RWPE2 (cell line): Measurements from ENCODE around the gene PAIP1.

Source experiments
- ATAC-seq: fragments of 200-7000 bp; cut with Tn5 transposase; 3 replicates; pipeline ENCODE4 v1.9.1; 2021; ENCODE audit warnings: low read depth
- DNase-seq: peaks from one replicate; pipeline ENCODE4 v3.0.0-alpha.2; 2020; ENCODE audit warnings: low spot score
- H3K27ac ChIP-seq: fragments of 450-650 bp; 2 replicates; pipeline ENCODE4 v1.5.1; 2017; ENCODE audit warnings: mild to moderate bottlenecking; ENCODE audit not compliant: poor library complexity, severe bottlenecking
- H3K27me3 ChIP-seq: fragments of 250-450 bp; sonication (Bioruptor Pico); 2 replicates; pipeline ENCODE4 v1.5.1; 2021; ENCODE audit warnings: mild to moderate bottlenecking, moderate library complexity; ENCODE audit not compliant: insufficient read depth, poor library complexity, severe bottlenecking
- H3K36me3 ChIP-seq: fragments of 250-450 bp; sonication (Bioruptor Pico); 2 replicates; pipeline ENCODE4 v1.5.1; 2020; ENCODE audit warnings: low read depth, mild to moderate bottlenecking, moderate library complexity
- H3K4me1 ChIP-seq: fragments of 250-450 bp; sonication (Bioruptor Pico); 2 replicates; pipeline ENCODE4 v1.5.1; 2021; ENCODE audit warnings: mild to moderate bottlenecking, moderate library complexity; ENCODE audit not compliant: insufficient read depth, poor library complexity, severe bottlenecking
- H3K4me3 ChIP-seq: fragments of 250-450 bp; sonication (Bioruptor Pico); 2 replicates; pipeline ENCODE4 v1.5.1; 2021; ENCODE audit warnings: mild to moderate bottlenecking, moderate library complexity; ENCODE audit not compliant: severe bottlenecking
- H3K9me3 ChIP-seq: fragments of 250-450 bp; sonication (Bioruptor Pico); 2 replicates; pipeline ENCODE4 v1.5.1; 2021; ENCODE audit warnings: mild to moderate bottlenecking, moderate library complexity; ENCODE audit not compliant: severe bottlenecking
- TF ChIP-seq, protein P1 (sequence below): fragments of 450-650 bp; IDR thresholded peaks from one replicate; pipeline ENCODE4 v1.5.1; 2017; ENCODE audit warnings: mild to moderate bottlenecking, moderate library complexity; ENCODE audit not compliant: poor library complexity, severe bottlenecking

Gene PAIP1

GRCh38 chr5:43589310-43589709 lies 32.4 kb upstream of the PAIP1 start:
- H3K27ac ChIP-seq: no peak overlapping the region
- TF ChIP-seq, protein P1, sequence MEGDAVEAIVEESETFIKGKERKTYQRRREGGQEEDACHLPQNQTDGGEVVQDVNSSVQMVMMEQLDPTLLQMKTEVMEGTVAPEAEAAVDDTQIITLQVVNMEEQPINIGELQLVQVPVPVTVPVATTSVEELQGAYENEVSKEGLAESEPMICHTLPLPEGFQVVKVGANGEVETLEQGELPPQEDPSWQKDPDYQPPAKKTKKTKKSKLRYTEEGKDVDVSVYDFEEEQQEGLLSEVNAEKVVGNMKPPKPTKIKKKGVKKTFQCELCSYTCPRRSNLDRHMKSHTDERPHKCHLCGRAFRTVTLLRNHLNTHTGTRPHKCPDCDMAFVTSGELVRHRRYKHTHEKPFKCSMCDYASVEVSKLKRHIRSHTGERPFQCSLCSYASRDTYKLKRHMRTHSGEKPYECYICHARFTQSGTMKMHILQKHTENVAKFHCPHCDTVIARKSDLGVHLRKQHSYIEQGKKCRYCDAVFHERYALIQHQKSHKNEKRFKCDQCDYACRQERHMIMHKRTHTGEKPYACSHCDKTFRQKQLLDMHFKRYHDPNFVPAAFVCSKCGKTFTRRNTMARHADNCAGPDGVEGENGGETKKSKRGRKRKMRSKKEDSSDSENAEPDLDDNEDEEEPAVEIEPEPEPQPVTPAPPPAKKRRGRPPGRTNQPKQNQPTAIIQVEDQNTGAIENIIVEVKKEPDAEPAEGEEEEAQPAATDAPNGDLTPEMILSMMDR: no peak
- H3K36me3 ChIP-seq: no peaks in the 10 kb centered on the region
- no peak overlapping the region for H3K4me3 ChIP-seq
- no peaks in the 10 kb centered on the region for H3K9me3 ChIP-seq
- H3K4me1 ChIP-seq: no peaks in the 10 kb centered on the region
- ATAC-seq (no peak), DNase-seq (no peak)
- H3K27me3 ChIP-seq: no peaks in the 10 kb centered on the region

- H3K27me3 ChIP-seq: no peaks in the 10 kb centered on the region
Observed at GRCh38 chr5:43588842-43589241, 32.0 kb upstream of the PAIP1 start.

DNA sequence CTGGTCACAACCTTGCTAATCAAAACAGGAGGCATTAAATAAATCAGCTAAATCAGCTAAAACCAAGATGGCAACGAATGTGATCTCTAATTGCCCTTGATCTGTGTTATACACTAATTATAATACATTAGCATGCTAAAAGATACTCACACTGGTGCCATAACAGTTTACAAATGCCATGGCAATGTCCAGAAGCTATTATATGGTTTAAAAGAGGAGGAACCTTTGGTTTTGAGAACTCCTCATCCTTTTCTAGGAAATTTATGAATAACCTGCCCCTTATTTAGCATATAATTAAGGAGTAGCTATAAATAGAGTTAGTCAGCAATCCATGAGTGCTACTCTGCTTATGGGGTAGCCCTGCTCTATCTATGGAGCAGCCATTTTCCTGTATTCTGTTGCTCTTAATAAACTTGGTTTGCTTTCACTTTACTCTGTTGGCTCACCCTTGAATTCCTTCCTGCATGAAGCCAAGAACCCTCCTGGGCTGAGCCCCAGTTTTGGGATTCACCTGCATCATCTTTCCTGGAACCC lies 27.4 kb upstream of the PAIP1 start:
- Histone ChIP-seq H3K36me3 (no peaks in the 10 kb centered on the region), H3K27ac (no peak overlapping the region), H3K9me3 (no peaks in the 10 kb centered on the region), H3K4me3 (no peak overlapping the region), H3K27me3 (no peaks in the 10 kb centered on the region), H3K4me1 (no peaks in the 10 kb centered on the region)
- no peak for ATAC-seq
- TF ChIP-seq, protein P1: no peak
- no peak for DNase-seq

More at GRCh38 chr5:43588842-43589241, 32.0 kb upstream of the PAIP1 start:
- H3K9me3 ChIP-seq: no peaks in the 10 kb centered on the region
- no peaks in the 10 kb centered on the region for H3K36me3 ChIP-seq
- TF ChIP-seq, protein P1: no peak
- no peak overlapping the region for H3K27ac ChIP-seq
- DNase-seq: no peak
- no peaks in the 10 kb centered on the region for H3K4me1 ChIP-seq
- ATAC-seq: 0 out of 3 replicates have a peak, but pooled peaks have one; percentile 19
- no peak overlapping the region for H3K4me3 ChIP-seq

- TF ChIP-seq, protein P1: no peak
- no peak for ATAC-seq
- H3K27me3 ChIP-seq: no peaks in the 10 kb centered on the region
- no peaks in the 10 kb centered on the region for H3K4me1 ChIP-seq
- H3K27ac ChIP-seq: no peak overlapping the region
- H3K36me3 ChIP-seq: no peaks in the 10 kb centered on the region
- DNase-seq: no peak
- H3K9me3 ChIP-seq: no peaks in the 10 kb centered on the region
- H3K4me3 ChIP-seq: no peak overlapping the region
Observed at GRCh38 chr5:43583724-43584123, 26.8 kb upstream of the PAIP1 start.
